HepG2 (cell line): ENCODE data around the gene STK39. TPM values are rescaled to one million over a fixed set of nuclear protein-coding genes. Genes with fewer than 3 reads are reported as not detected.

Experiments
- ATAC-seq: fragments of 200-7000 bp; cut with Tn5 transposase; 3 replicates; pipeline ENCODE4 v1.9.1; 2020; ENCODE audit warnings: mild to moderate bottlenecking, moderate library complexity
- BruUV-seq: library from RNA; stranded (reverse); fragments of 400-500 nt; replicated peaks from 2 replicates; lab custom pipeline; 2021; lab: Mats Ljungman, UMichigan
- CTCF ChIA-PET: fragments of 300-600 bp; formaldehyde crosslinking; extraction: SDS; loops from one replicate; lab custom pipeline; 2021; ENCODE audit warnings: low total read pairs, inconsistent platforms, low intra/inter-chr PET ratio; lab: Yijun Ruan, JAX
- POLR2A ChIA-PET: fragments of 350-600 bp; sonication (Branson Sonifier 250); formaldehyde crosslinking; loops from one replicate; lab custom pipeline; 2020; ENCODE audit warnings: antibody characterized with exemption, inconsistent platforms; lab: Yijun Ruan, JAX
- DNase-seq: peaks from one replicate; pipeline ENCODE4 v3.0.0-alpha.2; 2015; ENCODE audit warnings: low spot score
- FAIRE-seq: peaks from 3 replicates; lab custom pipeline; 2011; peaks lifted over from hg19 to GRCh38; lab: Jason Lieb, UNC
- H2AFZ ChIP-seq: one replicate; pipeline ENCODE4 v1.6.1; 2011; ENCODE audit warnings: low read length, inconsistent platforms
- H3K27ac ChIP-seq: fragments of 300-600 bp; 3 replicates; pipeline ENCODE4 v1.8.0; 2011; ENCODE audit warnings: mixed run types, mild to moderate bottlenecking, mixed read lengths, low read length, inconsistent platforms; ENCODE audit not compliant: insufficient read depth; ENCODE audit errors: extremely low read length
- H3K27me3 ChIP-seq, 2 experiments: fragments of 200-600 bp in 1 of 2; 2 replicates in 1 of 2; 3 replicates in 1 of 2; pipeline versions ENCODE4 v1.6.0 to v1.8.0; 2011; ENCODE audit warnings: low read length in 2 of 2, mild to moderate bottlenecking in 2 of 2, moderate library complexity in 2 of 2, inconsistent platforms in 1 of 2; ENCODE audit not compliant: insufficient read depth in 2 of 2, control insufficient read depth in 1 of 2
- H3K36me3 ChIP-seq, 2 experiments: fragments of 200-600 bp in 1 of 2; replicated peaks in 1 of 2; 2 replicates in 1 of 2; 3 replicates in 1 of 2; pipeline versions ENCODE4 v1.5.1 to v1.8.0; 2011; ENCODE audit warnings: low read length in 2 of 2, inconsistent platforms in 1 of 2; ENCODE audit not compliant: insufficient read depth in 2 of 2, control insufficient read depth in 1 of 2
- H3K4me1 ChIP-seq: 2 replicates; pipeline ENCODE4 v1.5.1; 2012; ENCODE audit warnings: low read length, inconsistent platforms; ENCODE audit not compliant: insufficient read depth
- H3K4me2 ChIP-seq: 2 replicates; pipeline ENCODE4 v1.6.0; 2011; ENCODE audit warnings: low read depth, low read length, inconsistent platforms
- H3K4me3 ChIP-seq, 3 experiments: fragments of 200-600 bp in 1 of 3; sonication (generic), shearing (Covaris generic) in 1 of 3; replicated peaks in 1 of 3; 2 replicates each; pipeline ENCODE4 v1.5.1; 2011 to 2016; ENCODE audit warnings: low read length in 3 of 3, inconsistent platforms in 2 of 3, low read depth in 2 of 3, mild to moderate bottlenecking in 2 of 3, control low read depth in 1 of 3, mixed read lengths in 1 of 3; ENCODE audit not compliant: insufficient read depth in 1 of 3
- H3K79me2 ChIP-seq: one replicate; pipeline ENCODE4 v1.6.1; 2011; ENCODE audit warnings: low read length, inconsistent platforms; ENCODE audit not compliant: insufficient read depth
- H3K9ac ChIP-seq: 2 replicates; pipeline ENCODE4 v1.6.0; 2011; ENCODE audit warnings: mild to moderate bottlenecking, low read depth, low read length, inconsistent platforms; ENCODE audit not compliant: insufficient read depth
- H3K9me3 ChIP-seq: 2 replicates; pipeline ENCODE4 v1.5.1; 2012; ENCODE audit warnings: mild to moderate bottlenecking, low read length
- H4K20me1 ChIP-seq: 2 replicates; pipeline ENCODE4 v1.6.0; 2011; ENCODE audit warnings: inconsistent platforms, mild to moderate bottlenecking, low read length, moderate library complexity; ENCODE audit not compliant: insufficient read depth
- HNF4A ChIP-seq: sonication (generic); formaldehyde crosslinking; IDR thresholded peaks from 2 replicates; pipeline ENCODE4 v1.4.0; 2020; ENCODE audit warnings: missing genetic modification reagents
- HNF4G ChIP-seq, 2 experiments: sonication (generic) in 1 of 2; formaldehyde crosslinking in 1 of 2; IDR thresholded peaks; 2 replicates each; pipeline versions ENCODE4 v1.4.0 to v1.6.1; 2011 to 2020; ENCODE audit warnings: borderline replicate concordance in 2 of 2, low read depth in 2 of 2, mild to moderate bottlenecking in 2 of 2, low read length in 1 of 2, missing genetic modification reagents in 1 of 2, moderate library complexity in 1 of 2
- IKZF4 ChIP-seq: sonication (generic); formaldehyde crosslinking; IDR thresholded peaks from 2 replicates; pipeline ENCODE4 v1.5.1; 2020; ENCODE audit warnings: borderline replicate concordance, mild to moderate bottlenecking, low read depth, missing genetic modification reagents; ENCODE audit errors: not compliant biosample characterization
- NRL ChIP-seq: sonication (generic); formaldehyde crosslinking; IDR thresholded peaks from 2 replicates; pipeline ENCODE4 v1.5.0; 2020; ENCODE audit warnings: missing genetic modification reagents, mild to moderate bottlenecking, moderate library complexity, borderline replicate concordance
- POGZ ChIP-seq: sonication (generic); formaldehyde crosslinking; IDR thresholded peaks from 2 replicates; pipeline ENCODE4 v1.4.0; 2020; ENCODE audit warnings: mild to moderate bottlenecking, missing genetic modification reagents
- ZMYM4 ChIP-seq: sonication (generic); formaldehyde crosslinking; IDR thresholded peaks from 2 replicates; pipeline ENCODE4 v1.8.1; 2023; ENCODE audit warnings: mild to moderate bottlenecking, missing genetic modification reagents
- ZNF124 ChIP-seq: sonication (generic); formaldehyde crosslinking; IDR thresholded peaks from 2 replicates; pipeline ENCODE4 v1.4.0; 2020; ENCODE audit warnings: missing genetic modification reagents
- ZNF644 ChIP-seq: IDR thresholded peaks from 2 replicates; pipeline ENCODE4 v1.6.1; 2016; ENCODE audit warnings: low read depth
- WGBS: methylation state at CpG from one replicate; pipeline ENCODE4 v1.1.6; 2017; ENCODE audit warnings: low lambda C conversion rate; 5-methylcytosine and 5-hydroxymethylcytosine counted together
- in situ Hi-C: cut with HindIII; loops from 2 replicates; pipeline ENCODE4 v1.10.0; 2017; ENCODE audit warnings: low pct_unique_long_range_greater_than_20kb; ENCODE audit not compliant: extremely low pct_ligation_motif_present
- intact Hi-C: fragments of 100-400 bp; cut with micrococcal nuclease; formaldehyde crosslinking; loops from one replicate; pipeline ENCODE4 v1.10.0; 2022; ENCODE audit not compliant: unreplicated experiment
- polyA plus RNA-seq, 8 experiments: library from polyadenylated mRNA; depleted of rRNA in 3 of 8; stranded (reverse) in 7 of 8; unstranded in 1 of 8; fragments of >200 nt; fragmentation: Illumina TruSeq in 4 of 8; extraction: Trizol in 4 of 8; gene quantifications; 2 replicates each; pipeline versions ENCODE4 v1.2.1 to v1.2.3, GENCODE V29; 2011 to 2016; ENCODE audit warnings: low read depth in 4 of 8, missing spikeins in 1 of 8, mixed read lengths in 1 of 8; ENCODE audit not compliant: insufficient read depth in 1 of 8
- total RNA-seq, 5 experiments: library from RNA; depleted of rRNA; stranded (reverse); fragments of >200 nt; fragmentation: Illumina TruSeq; extraction: Trizol; gene quantifications; 2 replicates each; pipeline ENCODE4 v1.2.3, GENCODE V29; 2016; ENCODE audit warnings: low read depth in 1 of 5
- TF ChIP-seq, protein P1 (sequence below): IDR thresholded peaks from 2 replicates; pipeline ENCODE4 v1.6.1; 2016; ENCODE audit warnings: missing compliant biosample characterization, missing genetic modification reagents, borderline replicate concordance
- TF ChIP-seq, protein P2 (sequence below): IDR thresholded peaks from 2 replicates; pipeline ENCODE4 v1.6.1; 2016; ENCODE audit warnings: low read depth

The STK39 gene
- total and polyA plus RNA-seq, 2 of the 13 experiments (the other 11 are each of a cell fraction or from before 2014, with no cell fraction given) = 27.3 to 38.4 TPM

- TF ChIP-seq, protein P1, sequence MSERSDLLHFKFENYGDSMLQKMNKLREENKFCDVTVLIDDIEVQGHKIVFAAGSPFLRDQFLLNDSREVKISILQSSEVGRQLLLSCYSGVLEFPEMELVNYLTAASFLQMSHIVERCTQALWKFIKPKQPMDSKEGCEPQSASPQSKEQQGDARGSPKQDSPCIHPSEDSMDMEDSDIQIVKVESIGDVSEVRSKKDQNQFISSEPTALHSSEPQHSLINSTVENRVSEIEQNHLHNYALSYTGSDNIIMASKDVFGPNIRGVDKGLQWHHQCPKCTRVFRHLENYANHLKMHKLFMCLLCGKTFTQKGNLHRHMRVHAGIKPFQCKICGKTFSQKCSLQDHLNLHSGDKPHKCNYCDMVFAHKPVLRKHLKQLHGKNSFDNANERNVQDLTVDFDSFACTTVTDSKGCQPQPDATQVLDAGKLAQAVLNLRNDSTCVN (CRISPR knock-in tag) = 0 out of 2 replicates have a peak, but pooled peaks have one; percentile 55
- peak; percentile 78 for TF ChIP-seq ZMYM4 (CRISPR knock-in tag)
- no peak for TF ChIP-seq NRL
- TF ChIP-seq IKZF4 (CRISPR knock-in tag) = no peak
- 0 out of 2 replicates have a peak, but pooled peaks have one; percentile 3 for TF ChIP-seq HNF4G (IDR thresholded peaks at IDR 0.05; ENCODE audit: borderline replicate concordance, low read depth, low read length)
- TF ChIP-seq HNF4G (CRISPR knock-in tag; IDR thresholded peaks at IDR 0.05; ENCODE audit: borderline replicate concordance, low read depth) = no peak
- TF ChIP-seq ZNF644 (CRISPR knock-in tag) = peak; percentile 45; the same call in 1 of the 2 replicates
- no peak for TF ChIP-seq ZNF124 (CRISPR knock-in tag)
- TF ChIP-seq POGZ (CRISPR knock-in tag) = peak; percentile 16; the same call in 1 of the 2 replicates
- TF ChIP-seq, protein P2, sequence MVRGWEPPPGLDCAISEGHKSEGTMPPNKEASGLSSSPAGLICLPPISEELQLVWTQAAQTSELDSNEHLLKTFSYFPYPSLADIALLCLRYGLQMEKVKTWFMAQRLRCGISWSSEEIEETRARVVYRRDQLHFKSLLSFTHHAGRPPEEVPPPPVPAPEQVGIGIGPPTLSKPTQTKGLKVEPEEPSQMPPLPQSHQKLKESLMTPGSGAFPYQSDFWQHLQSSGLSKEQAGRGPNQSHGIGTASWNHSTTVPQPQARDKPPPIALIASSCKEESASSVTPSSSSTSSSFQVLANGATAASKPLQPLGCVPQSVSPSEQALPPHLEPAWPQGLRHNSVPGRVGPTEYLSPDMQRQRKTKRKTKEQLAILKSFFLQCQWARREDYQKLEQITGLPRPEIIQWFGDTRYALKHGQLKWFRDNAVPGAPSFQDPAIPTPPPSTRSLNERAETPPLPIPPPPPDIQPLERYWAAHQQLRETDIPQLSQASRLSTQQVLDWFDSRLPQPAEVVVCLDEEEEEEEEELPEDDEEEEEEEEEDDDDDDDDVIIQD (CRISPR knock-in tag) = peak; percentile 20; the same call in 1 of the 2 replicates
- TF ChIP-seq HNF4A (CRISPR knock-in tag) = peak; percentile 60; the same call in 1 of the 2 replicates
- 54% methylated on average over 3 of the region's 3 CpGs for WGBS
Observed at GRCh38 chr2:168047091-168047690, 200.2 kb downstream of the STK39 start.

More at GRCh38 chr2:168047091-168047690, 200.2 kb downstream of the STK39 start:
- peak; percentile 43 for FAIRE-seq
- DNase-seq = peak; percentile 34
- no peaks in the 10 kb centered on the region for H4K20me1 ChIP-seq
- H3K36me3 ChIP-seq = peaks cover 2 to 13% of the 10 kb centered on the region in 2 experiments; a peak in 3 of 5 replicates
- H3K4me3 ChIP-seq = no peak overlapping the region
- H3K79me2 ChIP-seq = no peaks in the 10 kb centered on the region
- H3K27me3 ChIP-seq = no peaks in the 10 kb centered on the region
- no TSS peak for BruUV-seq
- no peak overlapping the region for H3K27ac ChIP-seq
- H3K9me3 ChIP-seq = no peaks in the 10 kb centered on the region
- H3K4me1 ChIP-seq = peaks cover 24% of the 10 kb centered on the region
- intact Hi-C loops (no loop called here), in situ Hi-C loops (no loop called here)
- H3K9ac ChIP-seq = no peak overlapping the region
- peak; percentile 51 for ATAC-seq
- no peak overlapping the region for H2AFZ ChIP-seq
- no peak overlapping the region for H3K4me2 ChIP-seq
- CTCF ChIA-PET = no interaction called here
- POLR2A ChIA-PET = no interaction called here
